GM12891 (cell line): ENCODE measurements around the gene CCDC34.

Experiments
- POLR2A ChIP-seq: IDR thresholded peaks from 2 replicates; pipeline ENCODE4 v1.6.1; 2011; ENCODE audit warnings: low read depth, low read length, control low read depth
- POLR2AphosphoS5 ChIP-seq: IDR thresholded peaks from 2 replicates; pipeline ENCODE4 v1.6.1; 2011; ENCODE audit warnings: low read depth, low read length, control low read depth
- POU2F2 ChIP-seq: IDR thresholded peaks from 2 replicates; pipeline ENCODE4 v1.6.1; 2011; ENCODE audit warnings: low read depth, mild to moderate bottlenecking, control low read depth, low read length, moderate library complexity
- SPI1 ChIP-seq: IDR thresholded peaks from 2 replicates; pipeline ENCODE4 v1.6.1; 2011; ENCODE audit warnings: low read depth, low read length, control low read depth
- TAF1 ChIP-seq: IDR thresholded peaks from 2 replicates; pipeline ENCODE4 v1.6.1; 2011; ENCODE audit warnings: low read depth, low read length, control low read depth

- TF ChIP-seq POLR2A (no peak), SPI1 (no peak), POLR2AphosphoS5 (no peak), TAF1 (no peak), POU2F2 (no peak)
Observed at GRCh38 chr11:27305751-27306150, 57.3 kb downstream of the CCDC34 start.
